Mammary epithelial cell (primary cell): ENCODE measurements around the gene PP2D1.

Experiments used
- EZH2 ChIP-seq: IDR thresholded peaks from 2 replicates; pipeline ENCODE4 v1.6.1; 2012; ENCODE audit warnings: low read length, inconsistent platforms, borderline replicate concordance
- TF ChIP-seq, protein P1 (sequence below), 2 donors: IDR thresholded peaks in 1 of 2; conservative IDR thresholded peaks in 1 of 2; 2 replicates each; pipeline ENCODE4 v1.5.1; 2011 to 2012; ENCODE audit warnings: inconsistent platforms in 2 of 2, low read length in 2 of 2, mild to moderate bottlenecking in 2 of 2, control low read depth in 1 of 2, low read depth in 1 of 2; ENCODE audit not compliant: insufficient read depth in 1 of 2; ENCODE audit errors: extremely low read depth in 1 of 2

DNA sequence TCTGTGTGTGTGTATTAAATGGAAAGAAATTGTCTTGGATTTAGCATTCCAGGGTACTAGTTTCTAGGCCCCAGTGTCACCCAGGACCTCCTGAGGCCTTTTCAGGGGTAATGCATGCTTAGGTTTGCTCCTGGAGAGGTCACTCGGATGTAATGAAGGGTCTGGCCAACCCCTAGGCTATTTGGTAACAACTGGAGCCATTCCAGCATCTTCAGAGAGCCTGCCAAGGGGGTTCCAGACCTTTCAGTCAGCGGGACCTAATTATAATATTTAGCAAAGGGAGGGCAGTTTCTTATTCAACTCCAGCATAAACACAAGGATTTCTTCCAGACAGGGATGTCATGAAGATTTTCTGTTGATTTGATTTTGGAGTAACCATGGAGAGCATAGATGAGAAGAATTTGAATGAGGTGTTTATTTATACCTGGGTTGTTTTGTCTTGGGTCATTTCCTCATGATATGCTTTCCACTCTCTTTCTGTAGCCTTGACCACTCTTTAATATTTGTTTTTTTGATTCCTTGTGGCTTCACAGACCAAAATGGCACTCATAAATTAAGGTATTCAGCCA is 45.6 kb upstream of the PP2D1 start:
- TF ChIP-seq EZH2 = no peak
- TF ChIP-seq, protein P1, sequence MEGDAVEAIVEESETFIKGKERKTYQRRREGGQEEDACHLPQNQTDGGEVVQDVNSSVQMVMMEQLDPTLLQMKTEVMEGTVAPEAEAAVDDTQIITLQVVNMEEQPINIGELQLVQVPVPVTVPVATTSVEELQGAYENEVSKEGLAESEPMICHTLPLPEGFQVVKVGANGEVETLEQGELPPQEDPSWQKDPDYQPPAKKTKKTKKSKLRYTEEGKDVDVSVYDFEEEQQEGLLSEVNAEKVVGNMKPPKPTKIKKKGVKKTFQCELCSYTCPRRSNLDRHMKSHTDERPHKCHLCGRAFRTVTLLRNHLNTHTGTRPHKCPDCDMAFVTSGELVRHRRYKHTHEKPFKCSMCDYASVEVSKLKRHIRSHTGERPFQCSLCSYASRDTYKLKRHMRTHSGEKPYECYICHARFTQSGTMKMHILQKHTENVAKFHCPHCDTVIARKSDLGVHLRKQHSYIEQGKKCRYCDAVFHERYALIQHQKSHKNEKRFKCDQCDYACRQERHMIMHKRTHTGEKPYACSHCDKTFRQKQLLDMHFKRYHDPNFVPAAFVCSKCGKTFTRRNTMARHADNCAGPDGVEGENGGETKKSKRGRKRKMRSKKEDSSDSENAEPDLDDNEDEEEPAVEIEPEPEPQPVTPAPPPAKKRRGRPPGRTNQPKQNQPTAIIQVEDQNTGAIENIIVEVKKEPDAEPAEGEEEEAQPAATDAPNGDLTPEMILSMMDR (conservative IDR thresholded peaks at IDR 0.05 in 1 of 2, IDR thresholded peaks at IDR 0.05 in 1 of 2; ENCODE audit: extremely low read depth in 1 of 2, insufficient read depth in 1 of 2, low read depth in 1 of 2, low read length in 2 of 2) = no peak
